GDM1 (cell line): ENCODE measurements around the gene MRC1.

Source experiments
- DNase-seq: peaks from one replicate; lab custom pipeline; 2025; lab: John Stamatoyannopoulos, UW

The MRC1 gene

DNA sequence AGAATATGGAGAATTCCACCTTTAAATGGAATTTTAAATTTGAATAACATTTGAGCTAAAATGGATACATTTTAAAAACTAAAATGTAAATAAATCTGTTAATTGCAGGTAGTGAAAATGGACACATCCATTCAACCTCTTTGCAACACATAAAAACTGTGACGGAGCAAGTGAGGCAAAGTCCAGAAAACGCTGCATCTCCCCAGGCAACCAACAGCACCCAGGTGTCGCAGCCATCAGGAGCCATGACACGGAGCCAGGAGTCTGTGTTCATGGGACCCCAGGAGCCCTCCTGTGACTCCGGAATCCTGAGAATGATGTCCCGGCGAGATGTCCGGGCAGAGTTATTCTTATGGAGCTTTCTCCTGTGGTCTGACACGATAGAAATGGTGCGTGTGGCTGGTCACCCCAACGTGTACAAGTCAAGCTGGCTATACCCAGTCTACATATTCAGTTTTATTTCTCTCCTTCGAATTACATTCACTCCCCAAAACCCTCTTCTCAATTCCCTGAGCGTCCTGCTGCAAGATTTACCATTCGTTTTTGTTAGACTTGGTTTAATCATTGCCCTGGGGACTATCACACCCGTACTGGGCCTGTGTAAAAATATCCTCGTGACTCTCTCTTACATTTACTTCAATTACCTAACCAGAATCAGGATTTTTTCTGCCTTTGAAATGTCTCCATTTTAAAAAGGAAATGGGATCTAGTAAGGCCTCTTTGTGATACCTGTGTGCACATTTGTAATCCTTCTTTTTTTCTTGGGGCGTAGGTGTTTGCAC, 13.1 kb upstream of the MRC1 start:
- DNase-seq, result no peak

DNA sequence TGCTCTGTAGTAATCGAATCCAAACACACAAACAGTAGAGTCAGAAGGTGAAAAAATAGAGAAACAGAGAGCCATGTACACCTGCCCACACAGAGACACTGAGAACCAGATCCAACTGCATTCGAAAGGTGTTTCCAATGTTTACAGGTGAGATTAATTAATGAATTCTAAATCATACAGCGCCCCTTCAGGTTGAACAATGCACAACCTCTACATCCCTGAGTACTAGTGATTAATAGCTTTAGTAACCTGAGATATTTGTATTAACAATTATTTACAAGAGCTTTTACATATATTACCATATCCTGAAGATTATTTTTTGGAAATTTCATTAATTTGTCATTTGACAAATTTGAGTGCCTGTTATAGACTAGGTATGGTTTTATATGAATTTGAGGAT, 7.6 kb upstream of the MRC1 start:
- no peak for DNase-seq

DNA sequence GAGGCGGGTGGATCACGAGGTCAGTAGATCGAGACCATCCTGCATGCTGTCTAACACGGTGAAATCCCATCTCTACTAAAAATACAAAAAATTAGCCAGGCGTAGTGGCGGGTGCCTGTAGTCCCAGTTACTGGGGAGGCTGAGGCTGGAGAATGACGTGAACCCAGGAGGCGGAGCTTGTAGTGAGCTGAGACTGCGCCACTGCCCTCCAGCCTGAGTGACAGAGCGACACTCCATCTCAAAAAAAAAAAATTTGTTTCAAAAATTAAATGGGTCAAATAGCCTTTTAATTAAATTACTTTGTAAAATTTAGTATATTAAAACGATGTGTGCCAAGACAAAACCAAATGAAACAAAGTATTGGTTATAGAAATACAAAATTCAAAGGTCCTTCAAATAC, 6.8 kb upstream of the MRC1 start:
- DNase-seq, result no peak

DNA sequence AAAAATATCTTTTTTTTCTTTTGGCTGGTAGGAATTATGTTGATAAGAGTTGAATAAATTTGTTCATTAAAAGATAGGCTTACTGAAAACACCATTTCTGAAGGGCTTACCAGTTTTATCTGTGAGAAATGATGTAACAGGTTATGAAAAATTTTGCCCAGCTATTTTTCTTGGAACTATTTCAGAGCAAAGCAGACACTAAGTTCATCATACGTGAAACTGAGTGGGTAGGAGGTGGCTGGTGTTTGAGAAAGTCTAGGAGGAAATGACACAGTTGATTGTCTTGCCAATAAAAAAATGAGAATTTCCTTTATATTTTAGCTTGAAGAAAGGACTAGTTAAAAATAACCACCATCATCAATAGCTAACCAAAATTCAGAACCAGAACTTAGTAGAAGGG, 6.2 kb upstream of the MRC1 start:
- no peak for DNase-seq

DNA sequence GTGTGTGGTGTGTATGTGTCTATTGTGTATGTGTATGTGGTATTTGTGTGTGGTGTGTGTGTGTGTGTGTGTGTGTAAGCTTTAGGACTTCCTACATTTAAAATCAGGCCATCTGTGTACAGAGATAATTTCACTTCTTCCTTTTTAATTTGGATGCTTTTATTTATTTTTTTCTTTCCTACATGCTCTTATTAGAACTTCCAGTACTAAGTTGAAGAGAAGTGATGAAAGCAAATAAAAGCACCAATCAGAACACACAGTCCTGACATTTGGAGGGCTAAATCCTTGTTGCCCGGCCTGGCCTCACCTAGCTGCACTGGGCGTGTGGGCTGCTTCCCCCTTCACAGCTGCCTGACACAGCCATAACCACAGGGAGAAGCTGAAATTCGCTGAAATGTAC, 3.8 kb upstream of the MRC1 start:
- no peak for DNase-seq

DNA sequence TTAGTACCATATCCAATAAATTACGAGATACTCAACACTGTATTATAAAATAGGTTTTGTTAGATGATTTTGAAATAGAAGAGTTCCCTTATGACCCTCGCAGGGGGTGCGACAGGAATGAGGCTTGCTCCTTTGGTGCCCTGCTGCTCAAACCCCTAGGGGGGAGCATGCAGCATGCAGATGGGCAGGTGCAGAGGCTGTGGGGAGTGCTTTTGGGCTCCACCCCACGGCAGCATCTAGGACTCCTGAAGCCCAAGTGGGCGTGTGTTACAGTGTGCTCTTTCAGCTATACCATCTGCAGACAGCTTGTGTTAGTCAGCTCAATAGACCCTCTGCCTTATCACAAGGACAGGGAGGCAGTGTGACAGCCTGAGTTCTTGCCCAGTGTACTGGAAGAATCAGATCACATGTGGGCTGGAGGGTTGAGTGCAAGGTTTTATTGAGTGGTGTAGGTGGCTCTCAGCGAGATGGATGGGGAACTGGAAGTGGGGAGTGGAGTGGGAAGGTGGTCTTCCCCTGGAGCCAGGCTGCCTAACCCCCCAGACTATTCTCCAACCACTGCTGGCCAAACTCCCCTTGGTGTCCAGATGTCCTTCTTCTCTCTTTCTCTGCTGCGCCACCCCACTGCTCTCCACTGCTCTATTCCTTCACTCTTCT, 3.1 kb upstream of the MRC1 start:
- peak; percentile 16 for DNase-seq

DNA sequence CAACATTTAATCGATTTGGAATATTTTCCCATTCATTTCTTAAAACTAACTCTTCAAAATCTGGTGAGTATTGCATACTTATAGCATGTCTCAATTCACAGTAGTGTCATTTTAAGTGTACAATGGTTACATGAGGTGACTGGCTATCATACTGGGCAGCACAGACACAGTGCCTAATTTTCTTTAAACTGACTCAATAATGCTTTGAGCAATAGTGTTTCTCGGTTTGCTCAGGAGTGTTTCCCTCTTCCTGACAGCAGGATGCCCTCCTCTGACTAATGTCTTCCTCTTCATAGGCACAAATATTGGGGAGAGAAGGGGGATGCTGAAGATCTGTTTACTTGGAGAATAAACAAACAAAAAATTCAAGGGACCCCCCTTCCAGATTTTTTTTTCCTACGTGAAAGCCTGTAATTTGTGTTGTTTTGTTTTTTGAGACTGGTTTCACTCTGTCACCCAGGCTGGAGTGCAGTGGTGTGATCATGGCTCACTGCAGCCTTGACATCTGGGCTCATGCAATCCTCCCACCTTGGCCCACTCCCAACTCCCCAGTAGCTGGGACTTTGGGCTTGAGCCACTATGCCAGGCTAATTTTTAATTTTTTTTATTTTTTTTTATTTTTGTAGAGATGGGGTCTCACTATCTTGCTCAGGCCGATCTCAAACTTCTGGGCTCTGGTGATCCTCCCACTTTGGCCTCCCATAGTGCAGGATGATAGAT, 2.2 kb downstream of the MRC1 start:
- no peak for DNase-seq

DNA sequence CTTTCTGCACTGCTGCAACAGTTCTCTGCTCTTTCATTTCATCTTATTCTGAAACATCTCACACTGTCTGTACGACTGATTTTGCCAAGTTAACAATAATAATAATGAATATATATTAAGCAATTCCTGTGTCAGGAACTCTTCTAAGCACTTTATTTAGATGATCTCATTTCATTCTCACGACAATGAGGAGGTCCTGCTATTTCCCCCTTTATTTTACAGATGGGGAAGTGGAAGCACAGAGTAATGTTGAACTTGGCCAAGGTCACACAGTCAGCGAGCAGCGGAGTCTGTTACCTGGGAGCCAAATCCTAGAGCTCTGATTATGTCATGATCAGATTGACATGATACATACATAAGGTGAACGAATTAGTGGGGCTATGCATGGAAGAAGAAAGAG, 5.8 kb downstream of the MRC1 start:
- DNase-seq, result no peak

DNA sequence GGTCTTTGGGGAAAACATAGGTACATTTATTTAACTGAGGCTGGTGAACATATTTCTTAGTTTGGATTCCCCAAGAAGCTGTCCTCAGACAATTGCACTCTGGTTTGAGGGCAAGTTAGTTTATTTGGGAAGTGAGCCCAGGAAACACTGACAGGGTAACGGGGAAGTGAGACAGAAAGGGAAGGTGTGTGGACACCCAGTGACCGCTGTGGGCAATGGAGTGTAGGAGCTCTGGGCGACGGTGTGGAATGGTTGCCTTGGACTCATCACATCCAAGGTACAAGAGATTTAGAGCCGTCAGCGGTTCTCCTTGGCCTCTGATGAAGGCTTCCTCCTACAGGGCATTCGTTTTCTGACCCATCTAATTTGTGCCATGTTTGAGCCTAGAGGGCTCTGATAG, 7.1 kb downstream of the MRC1 start:
- no peak for DNase-seq

DNA sequence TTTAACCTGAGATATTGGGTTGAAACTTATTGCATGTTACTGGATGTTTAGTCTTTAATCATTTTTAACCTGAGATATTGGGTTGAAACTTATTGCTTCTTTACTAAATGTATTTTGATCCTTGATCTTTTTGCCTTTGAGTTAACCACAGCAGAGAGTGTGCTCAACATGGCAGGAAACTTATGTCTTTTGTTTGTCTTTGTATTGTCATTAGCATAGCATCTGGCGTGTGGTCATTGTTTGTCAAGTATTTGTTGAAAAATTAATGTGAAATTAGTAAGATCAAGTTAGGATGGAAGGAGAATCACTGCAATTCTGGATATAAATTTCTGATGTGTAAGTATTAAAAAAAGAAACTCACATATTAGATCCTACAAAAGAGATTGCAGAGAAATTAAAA, 8.2 kb downstream of the MRC1 start:
- no peak for DNase-seq

DNA sequence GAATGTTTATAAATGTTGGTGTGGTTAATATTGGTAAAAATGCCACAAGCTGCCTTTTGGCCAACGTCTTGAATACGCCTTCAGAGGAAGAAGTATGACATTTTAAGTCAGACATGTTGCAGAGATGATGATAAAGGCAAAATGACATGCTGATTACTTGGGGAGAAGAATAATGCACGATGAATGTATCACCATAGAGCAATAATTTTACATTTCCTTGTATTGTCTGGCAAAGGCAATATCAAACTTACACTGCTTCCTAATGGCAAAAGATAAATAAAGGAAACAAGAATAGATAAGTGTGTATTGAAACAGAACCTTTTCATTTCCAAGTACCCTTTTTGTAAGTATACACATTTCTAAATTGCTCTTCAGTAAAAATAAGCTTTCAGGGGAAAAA, 8.6 kb downstream of the MRC1 start:
- no peak for DNase-seq

DNA sequence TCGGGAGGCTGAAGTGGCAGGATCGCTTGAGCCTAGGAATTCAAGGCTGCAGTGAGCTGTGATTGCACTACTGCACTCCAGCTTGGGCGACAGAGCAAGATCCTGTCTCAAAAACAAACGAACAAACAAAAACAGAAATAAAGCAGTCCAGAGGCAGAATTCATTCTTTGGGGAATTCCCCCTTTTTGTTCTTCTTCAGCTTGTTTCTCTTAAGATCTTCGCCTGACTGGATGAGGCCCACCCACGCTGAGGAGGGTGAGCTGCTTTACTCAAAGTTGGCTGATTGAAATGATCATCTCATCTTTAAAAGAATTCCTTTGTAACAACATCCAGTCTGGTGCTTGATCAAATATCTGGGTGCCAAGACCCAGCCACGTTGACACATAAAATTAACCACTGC, 10.7 kb downstream of the MRC1 start:
- DNase-seq, result no peak

DNA sequence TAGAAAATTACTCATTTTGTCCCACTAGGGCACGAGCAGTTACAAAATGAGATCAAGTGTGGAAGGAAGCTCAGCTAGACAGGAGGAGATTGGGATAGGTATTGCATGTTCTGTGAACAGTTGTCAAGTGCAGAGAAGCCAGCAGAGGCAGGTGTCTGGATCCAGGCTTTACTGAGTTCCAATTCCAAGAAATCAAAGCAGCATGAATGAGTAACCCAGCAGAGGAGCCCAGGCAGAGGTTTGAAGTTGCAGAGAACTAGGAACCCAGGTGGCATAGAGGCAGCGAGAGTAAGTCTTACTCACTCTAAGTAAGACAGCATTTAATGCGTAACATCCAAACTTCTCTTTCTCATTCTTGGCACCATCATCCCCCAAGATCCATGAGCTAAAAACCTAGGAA, 11.8 kb downstream of the MRC1 start:
- DNase-seq, result no peak

DNA sequence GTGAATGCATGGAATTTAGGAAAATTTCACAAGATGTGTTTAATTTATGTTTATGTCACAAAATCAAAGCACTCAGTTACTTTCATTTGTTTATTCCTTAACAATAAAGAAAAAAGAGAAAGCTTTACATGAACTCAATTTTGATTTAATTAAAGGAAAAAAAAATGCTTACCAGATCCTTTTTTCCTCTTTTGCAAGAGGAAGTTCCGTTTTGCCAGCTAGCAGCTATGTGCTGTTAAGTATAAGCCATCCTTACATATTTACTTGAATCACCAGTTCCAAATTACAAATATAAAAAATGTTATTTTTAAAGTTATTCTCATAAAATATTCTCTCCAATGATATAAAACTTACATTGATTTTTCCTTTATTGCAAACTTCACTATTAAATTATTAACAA, 12.7 kb downstream of the MRC1 start:
- no peak for DNase-seq

DNA sequence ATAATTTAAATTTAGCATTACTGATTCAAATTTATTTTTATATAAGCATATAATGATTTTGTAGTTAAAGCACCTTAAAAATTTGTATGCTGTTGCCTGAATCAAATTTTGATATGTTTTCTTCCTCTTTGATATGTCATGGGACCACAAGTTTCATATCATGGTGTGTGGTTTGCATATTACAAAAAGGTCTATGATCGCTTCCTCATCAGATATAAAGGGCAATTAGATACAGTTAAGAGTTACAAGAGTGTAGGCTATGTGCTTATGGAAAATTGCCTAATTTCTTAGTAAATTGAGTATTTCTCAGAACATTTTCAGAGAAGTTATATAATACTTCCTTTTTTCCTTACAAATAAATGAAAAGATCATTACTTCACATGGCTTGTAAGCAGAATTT, 22.2 kb downstream of the MRC1 start:
- no peak for DNase-seq

DNA sequence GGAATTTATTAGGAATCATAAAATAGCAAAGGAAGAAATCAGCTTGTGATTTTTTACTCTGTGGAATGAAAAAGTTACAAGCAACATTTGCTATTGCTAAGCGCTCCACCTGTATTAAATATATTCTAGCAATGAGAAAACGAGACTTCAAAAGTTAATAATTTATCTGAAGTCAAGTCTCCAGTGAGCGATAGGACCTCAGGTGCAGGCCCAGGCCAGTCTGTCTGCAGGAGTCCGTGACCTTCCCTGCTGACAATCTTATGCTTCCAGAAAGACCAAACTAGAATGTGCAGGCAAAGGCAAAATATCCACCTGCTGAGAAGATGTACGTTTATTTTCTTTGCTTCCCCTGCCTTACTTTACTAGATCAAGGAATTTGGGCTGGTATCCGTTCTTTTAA, 22.7 kb downstream of the MRC1 start:
- no peak for DNase-seq

DNA sequence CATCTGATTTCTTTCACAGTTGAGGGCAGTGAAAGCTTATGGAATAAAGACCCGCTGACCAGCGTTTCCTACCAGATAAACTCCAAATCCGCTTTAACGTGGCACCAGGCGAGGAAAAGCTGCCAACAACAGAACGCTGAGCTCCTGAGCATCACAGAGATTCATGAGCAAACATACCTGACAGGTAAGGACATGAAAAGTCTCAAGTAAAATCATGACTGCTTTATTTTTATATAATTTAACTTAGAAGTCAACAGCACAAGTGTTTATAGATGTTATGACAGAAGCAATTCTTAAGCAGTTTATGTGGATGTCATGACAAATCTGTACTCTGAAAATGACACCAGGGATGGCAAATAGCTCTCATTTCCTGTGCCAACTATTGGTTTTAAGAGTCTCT, 24.5 kb downstream of the MRC1 start:
- no peak for DNase-seq

DNA sequence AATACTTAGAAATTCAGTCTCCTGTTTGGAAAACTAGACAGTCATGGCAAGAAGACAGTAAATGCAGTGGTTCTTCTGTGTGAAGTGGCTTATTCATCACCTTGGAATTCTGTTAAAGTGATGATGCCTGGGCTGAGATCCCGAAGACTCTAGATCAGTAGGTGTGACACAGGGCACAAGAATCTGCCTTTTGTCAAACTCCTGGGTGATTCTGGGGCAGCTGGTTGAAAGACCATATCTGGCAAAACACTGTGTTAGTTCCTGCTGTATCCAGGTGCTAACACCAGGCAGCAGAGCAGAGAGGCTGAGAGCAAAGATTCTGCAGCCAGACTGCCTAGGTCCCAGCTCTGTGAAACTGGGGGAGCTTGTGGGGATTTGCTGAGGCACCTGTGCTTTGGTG, 26.5 kb downstream of the MRC1 start:
- no peak for DNase-seq

DNA sequence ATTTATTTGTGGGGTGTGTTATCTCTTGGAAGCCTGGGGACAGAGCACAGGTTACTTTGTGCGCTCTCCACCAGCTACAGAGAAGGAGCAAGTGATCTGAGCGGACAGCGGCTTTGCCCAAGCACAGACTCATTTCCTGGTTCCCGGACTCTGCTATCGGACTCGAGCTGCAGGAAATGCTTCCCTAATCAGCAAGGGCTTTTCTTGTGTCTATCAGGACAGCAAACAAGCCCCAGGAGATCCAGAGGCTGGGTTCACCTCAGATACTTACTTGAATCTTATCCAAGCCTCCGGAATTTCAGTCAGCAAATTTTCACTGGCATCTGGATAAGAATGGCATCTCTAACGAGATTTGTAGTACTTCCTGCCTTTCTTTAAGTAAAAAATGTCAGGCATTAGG, 27.8 kb downstream of the MRC1 start:
- DNase-seq, result no peak

DNA sequence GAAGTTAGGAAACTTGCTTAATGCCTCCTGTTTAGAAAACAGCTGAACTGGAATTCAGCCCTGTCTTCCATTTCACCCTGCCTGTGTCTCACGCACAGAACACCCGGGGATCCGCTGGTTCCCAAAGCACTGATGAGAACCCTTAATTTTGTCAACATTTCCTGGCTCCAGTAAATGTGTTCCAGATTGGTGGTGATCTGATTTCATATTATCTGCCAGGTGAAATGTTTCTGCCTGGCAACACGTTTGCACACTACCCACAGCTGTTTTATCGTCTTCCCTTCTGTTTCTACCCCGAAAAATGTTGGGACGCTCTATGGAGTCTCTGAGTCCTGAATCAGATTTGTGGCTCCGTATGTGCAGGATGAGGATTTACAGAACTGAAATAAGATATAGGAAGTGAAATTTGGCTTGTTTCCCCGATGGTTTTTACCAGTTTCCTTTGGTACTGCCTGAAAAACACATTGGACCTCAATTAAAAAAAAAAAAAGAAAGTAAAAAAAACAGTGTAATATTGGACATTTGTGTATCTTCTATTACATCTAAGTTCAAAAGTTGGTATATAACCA, 29.0 kb downstream of the MRC1 start:
- no peak for DNase-seq

DNA sequence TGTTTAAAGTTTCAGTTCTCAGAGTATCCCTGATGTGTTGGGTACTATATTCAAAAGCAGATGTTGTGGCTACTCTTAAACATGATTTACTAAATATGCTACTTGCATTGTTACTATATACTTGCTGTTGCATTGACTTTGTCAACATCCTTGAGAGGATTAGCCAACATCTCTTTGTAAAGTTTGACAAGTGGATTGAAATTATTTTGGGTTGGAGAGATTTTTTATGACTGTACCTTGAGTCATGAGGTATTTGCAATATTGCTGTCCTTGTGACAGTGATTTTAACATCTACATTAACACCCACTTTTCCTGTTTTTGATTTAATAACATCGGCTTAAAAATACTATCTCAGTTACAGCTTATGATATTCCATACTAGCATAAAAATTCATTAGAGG, 31.9 kb downstream of the MRC1 start:
- DNase-seq, result no peak

DNA sequence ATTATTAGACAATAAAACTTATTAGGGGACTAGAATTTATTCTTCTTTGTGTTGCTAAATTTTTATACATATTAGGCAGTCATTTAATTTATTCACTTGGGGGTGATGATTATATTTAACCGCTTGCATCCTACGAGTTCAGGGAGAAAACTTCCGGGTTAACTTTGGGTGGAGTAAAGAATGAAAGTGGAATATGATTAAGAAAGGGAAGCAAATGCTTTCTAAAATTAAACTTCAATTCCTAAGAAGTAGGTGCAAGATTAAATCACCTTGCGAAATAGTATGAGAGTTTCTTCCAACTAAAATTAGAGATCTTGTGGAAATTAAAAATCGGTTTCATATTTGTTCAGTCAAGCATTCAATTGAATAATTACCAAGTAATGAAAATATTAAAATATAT, 33.5 kb downstream of the MRC1 start:
- no peak for DNase-seq
